HuH-7 (cell line): ENCODE measurements around the gene APPL1.

Source experiments
- DNase-seq: peaks from one replicate; pipeline ENCODE4 v3.0.0; 2011; ENCODE audit warnings: low spot score

APPL1 gene, protein sequence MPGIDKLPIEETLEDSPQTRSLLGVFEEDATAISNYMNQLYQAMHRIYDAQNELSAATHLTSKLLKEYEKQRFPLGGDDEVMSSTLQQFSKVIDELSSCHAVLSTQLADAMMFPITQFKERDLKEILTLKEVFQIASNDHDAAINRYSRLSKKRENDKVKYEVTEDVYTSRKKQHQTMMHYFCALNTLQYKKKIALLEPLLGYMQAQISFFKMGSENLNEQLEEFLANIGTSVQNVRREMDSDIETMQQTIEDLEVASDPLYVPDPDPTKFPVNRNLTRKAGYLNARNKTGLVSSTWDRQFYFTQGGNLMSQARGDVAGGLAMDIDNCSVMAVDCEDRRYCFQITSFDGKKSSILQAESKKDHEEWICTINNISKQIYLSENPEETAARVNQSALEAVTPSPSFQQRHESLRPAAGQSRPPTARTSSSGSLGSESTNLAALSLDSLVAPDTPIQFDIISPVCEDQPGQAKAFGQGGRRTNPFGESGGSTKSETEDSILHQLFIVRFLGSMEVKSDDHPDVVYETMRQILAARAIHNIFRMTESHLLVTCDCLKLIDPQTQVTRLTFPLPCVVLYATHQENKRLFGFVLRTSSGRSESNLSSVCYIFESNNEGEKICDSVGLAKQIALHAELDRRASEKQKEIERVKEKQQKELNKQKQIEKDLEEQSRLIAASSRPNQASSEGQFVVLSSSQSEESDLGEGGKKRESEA

DNA sequence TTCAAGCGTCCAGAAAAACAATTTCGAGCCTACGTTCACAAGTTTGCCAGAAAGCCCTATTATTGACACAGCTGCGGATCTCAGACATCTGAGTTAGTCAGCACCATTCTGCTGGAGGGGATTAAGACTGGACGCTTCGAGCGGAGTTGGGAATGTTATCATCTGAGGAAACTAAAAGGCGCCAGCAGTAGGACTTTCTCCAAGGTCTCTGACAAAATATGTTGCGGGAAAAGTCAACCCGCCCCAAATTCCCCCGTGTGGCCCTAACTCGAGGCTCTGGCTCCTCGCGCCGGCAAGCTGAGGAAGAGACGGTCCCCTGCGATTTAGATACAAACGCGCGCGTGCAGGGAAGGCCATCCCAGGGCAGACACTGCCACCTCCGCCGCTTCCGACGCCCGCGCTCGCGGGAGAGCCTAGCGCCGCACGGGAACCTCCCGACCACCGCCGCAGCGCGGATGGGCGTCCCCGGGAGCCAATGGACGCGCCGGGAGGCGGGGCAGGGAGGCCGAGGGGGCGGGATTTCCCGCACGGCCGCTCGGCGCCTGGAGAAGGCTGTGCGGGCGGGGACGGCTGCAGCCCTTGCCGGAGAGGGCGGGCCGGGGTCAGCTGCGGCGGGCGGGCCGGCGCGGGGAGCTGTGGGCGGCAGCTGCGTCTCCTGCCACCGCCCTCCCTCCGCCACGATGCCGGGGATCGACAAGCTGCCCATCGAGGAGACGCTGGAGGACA, at the start of gene APPL1:
APPL1 (plus strand) TSS at position 526 of the 726 bp plus-strand sequence; CDS start at position 681, 155 bp downstream.
- DNase-seq: peak; percentile 76

DNA sequence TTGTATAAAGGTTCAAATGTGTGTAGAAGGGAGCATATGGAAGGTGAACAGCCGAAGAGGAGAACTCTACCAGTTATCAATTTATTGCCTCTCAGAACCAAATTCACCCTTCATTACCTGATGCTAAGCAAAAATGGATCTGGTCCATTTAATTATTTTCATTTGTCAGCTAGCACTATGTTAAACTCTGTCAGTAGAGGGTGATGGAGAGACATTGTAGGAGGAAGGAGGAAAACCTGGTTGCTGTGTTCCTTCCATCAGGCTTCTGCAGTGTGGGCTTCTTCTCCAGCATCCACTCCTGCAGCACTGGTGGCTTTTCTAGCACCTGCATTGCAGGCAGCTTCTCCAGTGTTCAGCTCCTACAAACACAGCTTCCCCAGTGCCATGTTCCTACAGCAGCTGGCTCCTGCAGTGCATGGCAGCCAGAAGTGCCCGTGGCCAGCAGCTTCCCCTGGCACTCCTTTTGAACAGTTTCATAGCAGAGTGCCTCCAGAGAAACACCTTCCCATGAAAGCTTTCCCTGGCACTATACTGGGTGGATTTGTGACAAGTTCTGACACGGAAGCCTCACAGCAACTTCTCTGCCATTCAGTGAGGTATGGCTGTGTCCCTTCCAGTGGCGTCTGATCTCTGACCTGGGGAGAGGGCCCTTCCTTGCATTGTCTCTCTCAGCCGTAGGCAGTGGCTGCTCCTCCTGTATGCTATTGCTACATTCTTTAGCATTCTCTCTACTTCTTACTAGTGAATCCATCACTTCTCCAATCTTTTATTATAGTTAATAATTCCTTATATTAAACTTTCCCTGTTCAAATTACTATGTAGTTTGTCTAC, 47.7 kb upstream of the APPL1 start:
- DNase-seq: peak; percentile 12

DNA sequence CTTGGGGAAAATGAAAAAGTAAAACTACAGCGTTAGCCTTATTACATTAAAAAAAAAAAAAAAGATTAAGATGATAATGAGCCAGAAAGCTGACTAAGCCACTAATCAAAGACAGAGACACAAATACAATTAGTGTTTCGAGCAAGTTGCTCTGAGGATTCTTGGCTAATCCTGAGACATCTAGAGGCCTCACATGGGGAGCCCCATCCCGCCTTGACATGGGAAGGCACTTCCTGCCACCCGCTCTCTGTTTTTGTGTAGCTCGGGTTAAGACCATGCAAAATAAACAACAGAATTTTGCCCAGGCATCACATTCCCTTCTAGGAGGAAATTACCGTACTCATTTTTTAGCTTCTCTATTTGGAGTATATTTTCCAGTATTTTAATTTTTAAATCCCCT, 43.0 kb upstream of the APPL1 start:
- DNase-seq: no peak

DNA sequence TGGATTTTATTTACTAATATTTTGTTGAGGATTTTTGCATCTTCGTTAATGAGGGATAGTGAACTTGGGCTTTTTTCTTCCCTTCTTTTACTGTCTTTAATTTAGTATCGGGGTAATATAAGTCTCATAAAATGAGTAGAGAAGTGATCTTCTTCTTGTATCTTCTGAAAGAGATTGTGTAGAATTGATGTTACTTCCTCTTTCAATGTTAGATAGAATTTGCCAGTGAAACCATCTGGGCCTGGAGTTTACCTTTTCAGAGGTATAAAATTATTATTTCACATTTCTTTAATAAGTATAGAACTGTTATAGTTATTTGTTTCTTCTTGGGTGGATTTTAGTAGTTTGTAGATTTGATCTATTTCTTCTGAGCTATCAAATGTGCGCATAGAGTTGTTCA, 35.5 kb upstream of the APPL1 start:
- no peak for DNase-seq

DNA sequence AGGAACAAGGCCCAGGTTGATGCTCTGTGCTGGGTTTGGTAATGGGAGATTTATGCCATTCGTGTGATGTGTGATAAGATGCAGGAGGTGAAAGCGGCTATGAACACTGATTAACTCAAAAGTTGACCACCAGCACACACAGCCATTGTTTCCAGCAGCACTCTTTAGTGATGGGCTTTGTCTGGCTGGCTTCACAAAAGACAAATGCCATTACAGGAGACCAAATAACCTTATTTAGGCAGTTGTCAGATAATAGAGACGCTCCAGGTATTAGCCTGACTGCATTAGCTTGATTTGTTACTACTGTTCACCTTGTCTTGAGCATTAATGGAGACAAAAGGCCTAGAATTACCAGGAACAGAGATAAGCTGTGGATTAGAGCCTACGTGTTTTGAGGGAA, 32.9 kb upstream of the APPL1 start:
- no peak for DNase-seq

DNA sequence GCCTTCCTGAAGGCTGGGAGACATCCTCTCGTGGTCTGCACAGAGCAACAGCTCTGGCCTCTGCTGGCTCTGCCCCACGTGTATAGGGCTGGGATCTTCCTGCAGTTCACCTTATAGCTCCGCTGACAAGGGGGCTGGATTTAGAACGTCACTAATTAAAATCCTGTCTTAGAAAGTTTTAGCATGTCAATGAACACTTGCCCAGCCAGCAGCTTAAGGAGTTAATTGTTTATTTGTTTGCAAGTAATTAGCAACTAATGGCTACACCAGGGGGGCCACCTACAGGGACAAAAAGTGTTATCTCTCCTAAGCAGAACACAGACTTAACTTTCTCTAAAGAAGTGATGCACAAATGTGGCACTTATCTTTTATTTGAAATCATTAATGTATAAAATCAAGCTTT, 27.6 kb upstream of the APPL1 start, which contains the start of gene HESX1:
HESX1 (minus strand) TSS at position 84 of the 403 bp plus-strand sequence; CDS start at position 24, 60 bp downstream.
- DNase-seq: no peak

DNA sequence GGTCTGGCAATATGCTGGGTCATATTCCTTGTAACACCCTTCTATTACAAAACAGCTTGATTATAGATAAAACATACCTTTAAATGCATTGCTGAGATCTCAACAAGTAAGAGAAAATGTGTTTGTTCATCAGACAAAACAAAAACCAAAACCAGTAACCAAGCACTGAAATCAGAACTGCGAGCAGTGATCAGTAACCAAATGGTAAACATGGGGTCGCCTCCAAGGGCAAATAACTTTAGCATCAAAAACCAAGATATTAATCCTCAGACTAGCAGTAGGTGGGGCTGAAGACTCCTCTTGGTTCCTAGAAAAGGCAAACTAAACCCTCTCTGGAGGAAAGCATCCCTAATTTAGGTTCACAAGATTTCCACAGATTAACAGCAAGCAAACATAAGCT, 21.1 kb upstream of the APPL1 start:
- DNase-seq: no peak

DNA sequence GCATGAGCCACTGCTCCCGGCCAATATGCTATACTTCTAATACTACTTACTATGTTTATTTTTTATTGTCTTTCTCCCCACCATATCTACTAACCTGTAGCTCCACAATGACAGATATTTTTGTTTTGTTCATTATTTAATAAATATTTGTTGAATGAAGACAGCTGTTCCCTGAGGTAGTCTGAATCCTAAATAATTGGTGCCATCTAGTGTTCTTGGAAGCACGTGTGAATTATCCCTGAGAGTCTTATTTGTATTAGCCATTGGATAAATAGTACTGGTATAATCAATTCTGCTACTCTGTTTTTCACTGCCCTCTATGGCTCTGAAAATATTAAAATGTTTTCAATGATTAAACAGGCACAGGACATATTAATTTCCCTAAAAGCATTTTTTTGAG, 5.6 kb upstream of the APPL1 start:
- no peak for DNase-seq

DNA sequence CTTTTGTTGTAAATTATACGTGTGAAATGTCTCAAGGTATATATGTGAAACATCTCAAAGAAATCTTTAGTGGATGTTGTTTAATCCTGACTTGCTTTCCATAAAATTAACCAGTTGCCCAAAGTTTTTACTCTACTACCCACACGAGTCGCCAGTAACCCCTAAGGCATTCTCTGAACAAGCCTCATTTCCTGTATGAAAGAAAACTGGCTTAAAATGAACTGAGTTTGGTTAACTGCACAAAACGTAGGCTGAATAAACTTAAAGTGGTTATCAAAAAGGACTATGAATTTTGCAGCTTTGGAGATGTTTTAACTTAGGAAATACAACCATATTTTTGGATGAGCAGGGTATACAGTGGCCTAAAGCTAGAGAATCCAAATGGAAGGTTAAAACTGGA, 2.7 kb upstream of the APPL1 start:
- DNase-seq: no peak

DNA sequence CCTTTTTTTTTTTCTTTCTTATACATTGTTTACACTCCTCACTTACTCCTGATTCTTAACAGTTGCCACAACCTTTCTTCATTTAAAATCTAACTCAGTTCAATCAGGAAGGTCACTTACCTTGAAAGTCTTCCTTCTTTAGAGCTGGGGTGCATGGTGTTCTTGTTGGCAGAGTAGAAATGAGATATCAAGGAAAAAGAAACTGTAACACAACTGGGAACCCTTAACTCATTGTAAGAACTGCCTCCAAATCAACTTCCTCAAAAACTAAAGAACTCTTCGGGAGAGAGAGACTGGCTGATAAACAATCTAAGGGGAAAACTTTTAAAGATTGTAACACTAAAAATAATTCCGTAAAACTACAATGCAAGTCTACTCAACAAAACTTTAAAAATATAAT, 1.4 kb upstream of the APPL1 start:
- DNase-seq: no peak

DNA sequence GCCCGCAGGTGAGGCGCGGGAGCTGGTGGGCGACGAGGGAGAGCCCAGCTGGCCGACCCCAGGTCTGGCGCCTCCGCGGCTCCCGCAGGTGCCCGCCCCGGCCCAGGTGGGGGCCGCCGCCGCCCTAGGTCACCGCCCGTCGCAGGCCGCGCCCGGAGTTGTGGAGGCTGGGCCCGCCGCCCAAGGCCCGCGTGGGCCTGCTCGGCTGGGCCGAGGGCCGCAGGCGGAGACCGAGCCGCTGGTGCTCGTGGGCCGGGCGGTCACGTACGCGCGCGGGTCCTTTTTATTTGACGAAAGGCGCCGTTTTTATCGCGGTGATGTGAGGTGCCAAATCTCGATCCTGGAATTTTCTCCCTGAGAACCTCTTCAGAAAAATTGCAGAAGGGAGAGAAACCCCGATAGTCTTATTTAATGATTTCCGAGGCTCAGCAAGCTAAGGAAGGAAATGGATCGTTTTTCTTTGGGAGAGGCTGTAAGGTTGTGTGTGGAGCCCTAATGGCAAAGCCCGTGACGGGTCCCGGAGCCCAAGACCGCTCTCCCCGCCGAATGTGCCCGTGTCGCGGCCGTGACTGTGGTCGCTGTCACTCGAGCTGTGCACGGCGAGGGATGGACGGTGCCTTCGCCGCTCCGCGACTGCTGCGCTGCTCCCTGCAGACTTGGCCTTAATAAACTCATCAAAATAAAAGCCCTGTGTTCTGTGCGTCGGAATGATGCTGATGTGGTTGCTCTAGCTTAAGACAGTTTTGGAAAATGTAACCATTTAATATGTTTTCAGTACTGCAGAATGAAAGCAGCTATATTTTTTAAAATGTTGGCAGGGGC, 612 bp downstream of the APPL1 start:
- no peak for DNase-seq

DNA sequence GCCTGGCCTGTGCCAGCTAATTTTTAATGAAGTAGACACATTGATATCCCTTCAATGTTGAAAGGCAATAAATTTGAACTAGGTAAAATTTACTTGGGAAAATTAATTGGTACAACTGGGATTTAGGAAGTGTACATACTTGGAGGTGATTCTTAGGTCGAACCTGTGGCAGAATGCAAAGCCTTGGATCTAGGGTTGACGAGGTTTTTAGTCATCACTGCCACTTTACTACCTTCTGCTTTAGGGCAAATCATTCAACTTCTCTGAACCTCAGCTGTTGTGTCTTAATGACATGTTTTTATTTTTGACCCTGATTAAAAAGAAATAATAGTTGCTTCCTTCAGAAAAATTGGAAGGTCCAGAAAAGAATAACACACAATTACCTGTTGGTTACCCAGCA, 2.5 kb downstream of the APPL1 start:
- no peak for DNase-seq

DNA sequence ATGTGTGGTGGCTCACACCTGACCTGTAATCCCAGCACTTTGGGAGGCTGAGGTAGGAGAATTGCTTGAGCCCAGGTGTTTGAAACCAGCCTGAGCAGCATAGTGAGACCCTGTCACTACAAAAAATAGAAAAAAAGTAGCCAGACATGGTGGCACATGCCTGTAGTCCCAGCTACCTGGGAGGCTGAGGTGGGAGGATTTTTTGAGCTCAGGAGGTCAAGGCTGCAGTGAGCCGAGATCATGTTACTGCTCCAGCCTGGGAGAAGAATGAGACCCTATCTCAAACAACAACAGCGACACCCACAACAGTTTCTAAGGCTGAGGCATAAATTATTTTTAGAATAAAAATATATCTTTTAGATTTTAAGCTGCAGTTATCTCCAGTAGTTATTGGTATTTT, 6.3 kb downstream of the APPL1 start:
- no peak for DNase-seq

DNA sequence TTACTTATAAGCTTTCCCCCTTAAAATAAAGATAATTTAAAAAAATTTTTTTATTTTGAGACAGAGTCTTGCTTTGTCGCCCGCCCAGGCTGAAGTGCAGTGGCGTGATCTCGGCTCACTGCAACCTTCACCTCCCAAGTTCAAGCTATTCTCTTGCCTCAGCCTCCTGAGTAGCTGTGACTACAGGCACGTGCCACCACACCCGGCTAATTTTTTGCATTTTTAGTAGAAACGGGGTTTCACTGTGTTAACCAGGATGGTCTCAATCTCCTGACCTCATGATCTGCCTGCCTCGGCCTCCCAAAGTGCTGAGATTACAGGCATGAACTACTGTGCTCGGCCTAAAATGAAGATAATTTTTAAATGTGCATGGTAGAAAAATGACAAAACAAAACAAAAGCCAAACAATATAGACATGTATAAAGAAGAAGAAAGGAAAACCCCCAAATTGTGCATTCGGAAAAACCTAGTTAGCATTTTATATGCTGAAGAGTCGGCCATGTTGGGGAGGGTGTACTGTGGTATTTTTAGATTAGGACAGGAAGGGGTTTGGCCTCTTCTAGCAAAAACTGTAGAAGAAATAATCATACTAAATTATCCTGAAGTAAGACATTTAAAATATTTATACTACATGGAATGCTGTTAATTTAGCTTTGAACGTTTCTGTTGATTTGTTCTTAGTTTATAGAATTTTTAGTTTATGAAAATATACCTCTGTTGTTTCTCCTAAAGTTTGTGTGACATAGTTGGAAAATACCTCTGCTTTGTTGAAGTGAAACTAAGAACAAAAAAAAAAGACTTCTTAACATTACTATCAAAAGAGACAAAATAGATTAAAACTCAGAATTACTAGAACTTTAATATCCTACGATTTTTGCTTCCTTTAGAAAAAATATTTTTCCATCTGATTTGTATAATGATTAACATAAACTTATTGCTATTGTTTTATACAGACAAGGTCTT, 7.4 kb downstream of the APPL1 start:
- no peak for DNase-seq

DNA sequence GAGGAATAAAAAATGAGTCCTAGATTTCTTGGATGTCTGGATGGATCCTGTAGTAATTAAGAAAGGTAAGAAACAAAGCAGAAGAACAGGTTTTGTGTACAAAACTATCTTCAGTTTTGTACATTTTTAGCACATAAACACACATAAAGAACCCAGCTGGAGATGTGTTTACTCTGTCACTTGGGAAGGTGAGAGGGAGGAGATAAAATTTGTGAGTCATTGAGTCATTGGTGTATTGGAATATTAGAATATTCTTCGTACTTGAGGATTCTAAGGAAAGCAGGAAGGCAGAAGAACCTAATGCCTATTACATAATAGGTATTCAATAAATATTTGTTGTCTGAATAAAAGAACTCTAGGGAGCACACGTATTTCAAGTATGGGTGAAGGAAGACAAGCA, 17.4 kb downstream of the APPL1 start:
- DNase-seq: no peak

DNA sequence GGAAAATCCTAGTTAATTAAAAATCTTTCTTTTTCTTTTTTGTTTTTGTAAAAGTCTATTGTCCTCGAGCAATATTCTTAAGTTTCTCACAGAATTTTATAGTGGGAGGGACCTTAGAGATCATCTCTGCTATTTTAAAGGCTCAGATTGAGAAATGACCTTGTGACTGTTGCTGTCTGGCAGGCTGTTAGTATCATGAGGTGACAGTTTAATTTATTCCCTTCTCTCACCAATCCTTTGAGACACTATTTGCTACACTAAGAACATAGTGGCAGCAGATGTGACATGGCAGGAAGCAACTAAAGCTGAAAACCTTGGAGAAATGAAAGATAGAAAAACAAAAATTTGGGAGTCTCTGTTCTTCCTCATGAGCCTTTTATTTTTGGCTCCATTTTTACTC, 24.9 kb downstream of the APPL1 start:
- no peak for DNase-seq

DNA sequence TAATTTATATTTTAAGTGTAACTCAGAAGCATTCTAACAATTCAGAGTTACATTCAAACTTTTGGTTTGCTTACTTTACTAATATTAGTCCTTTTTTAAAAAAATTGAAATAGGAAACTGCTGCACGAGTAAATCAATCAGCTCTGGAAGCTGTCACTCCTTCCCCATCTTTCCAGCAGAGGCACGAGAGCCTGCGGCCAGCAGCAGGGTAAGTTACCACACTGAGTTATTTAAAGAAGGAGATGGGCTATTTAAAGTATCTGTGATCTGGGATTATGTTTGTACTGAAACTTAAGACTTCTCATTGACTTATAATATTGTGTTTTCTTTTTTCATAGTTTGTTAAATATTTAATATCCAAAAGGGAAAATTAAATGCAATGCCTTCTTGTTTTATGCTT, 29.3 kb downstream of the APPL1 start:
- DNase-seq: no peak

DNA sequence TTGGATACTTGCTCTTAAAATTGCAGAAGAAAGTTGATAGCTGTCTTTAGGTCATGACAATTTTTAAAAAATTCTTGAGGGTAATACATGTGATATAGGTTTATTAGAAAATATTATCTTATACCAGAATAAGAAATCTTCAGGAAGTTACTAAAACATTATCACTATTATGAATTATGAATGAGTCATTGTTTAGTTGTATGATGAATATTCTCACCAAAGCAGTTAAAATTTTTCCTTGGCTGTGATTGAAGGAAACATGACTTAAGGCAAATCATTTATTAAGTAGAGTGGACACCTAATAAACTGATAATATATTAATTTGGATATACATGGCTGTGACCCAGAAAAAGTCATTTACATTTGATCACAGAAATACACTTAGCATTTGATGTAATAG, 30.1 kb downstream of the APPL1 start:
- DNase-seq: no peak

DNA sequence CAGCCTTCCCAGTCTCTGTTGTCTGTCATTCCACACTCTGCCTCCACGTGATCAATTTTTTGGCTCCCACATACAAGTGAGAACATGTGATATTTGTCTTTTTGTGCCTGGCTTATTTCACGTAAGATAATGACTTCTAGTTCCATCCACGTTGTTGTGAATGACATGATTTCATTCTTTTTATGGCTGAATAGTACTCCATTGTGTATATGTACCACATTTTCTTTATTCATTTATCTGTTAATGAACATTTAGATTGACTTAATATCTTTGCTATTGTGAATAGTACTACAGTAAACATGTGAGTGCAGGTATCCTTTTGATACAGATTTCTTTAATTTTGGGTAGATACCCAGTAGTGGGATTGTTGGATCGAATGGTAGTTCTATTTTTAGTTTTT, 33.6 kb downstream of the APPL1 start:
- DNase-seq: no peak

DNA sequence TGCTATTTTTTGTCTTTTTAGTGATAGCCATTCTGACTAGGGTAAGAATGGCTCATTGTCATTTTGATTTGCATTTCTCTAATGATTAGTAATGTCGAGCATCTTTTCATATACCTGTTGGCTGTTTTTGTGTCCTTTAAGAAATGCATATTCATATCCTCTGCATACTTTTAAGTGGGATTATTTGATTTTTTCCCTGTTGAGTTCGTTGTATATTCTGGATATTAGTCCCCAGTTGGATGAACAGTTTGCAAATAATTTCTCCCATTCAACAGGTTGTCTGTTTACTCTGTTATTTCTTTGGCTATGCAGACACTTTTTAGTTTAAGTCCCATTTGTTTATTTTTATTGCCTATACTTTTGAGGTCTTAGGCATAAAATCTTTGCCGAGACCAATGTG, 34.4 kb downstream of the APPL1 start:
- no peak for DNase-seq
